ENCODE results near the gene FARSA.
"Not testable (repeated sequence)": the region's sequence is repeated elsewhere in the genome, so short reads cannot be mapped to it uniquely, and the experiment has no call there.

Gene FARSA

DNA sequence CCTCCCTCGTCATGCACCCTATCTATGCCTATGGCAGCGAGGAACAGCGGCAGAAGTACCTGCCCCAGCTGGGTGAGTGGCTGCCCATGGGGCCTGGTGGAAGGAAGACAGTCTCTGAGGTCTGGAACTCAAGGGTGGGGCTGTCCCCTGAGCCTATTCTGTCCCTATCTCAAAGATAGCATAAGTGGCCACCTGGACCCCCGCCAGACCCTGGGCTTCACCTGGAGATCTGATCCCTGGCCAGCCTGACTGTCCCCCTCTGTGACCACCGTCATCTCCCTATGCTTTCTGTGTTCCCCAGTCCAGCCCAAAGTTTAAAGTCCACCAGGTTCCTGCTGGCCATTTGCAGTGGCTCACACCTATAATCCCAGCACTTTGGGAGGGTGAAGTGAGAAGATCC, 39.9 kb downstream of the FARSA start:
- no peak overlapping the region for H3K9ac ChIP-seq
- no peak overlapping the region for H3K27ac ChIP-seq
- TF ChIP-seq, protein P1, sequence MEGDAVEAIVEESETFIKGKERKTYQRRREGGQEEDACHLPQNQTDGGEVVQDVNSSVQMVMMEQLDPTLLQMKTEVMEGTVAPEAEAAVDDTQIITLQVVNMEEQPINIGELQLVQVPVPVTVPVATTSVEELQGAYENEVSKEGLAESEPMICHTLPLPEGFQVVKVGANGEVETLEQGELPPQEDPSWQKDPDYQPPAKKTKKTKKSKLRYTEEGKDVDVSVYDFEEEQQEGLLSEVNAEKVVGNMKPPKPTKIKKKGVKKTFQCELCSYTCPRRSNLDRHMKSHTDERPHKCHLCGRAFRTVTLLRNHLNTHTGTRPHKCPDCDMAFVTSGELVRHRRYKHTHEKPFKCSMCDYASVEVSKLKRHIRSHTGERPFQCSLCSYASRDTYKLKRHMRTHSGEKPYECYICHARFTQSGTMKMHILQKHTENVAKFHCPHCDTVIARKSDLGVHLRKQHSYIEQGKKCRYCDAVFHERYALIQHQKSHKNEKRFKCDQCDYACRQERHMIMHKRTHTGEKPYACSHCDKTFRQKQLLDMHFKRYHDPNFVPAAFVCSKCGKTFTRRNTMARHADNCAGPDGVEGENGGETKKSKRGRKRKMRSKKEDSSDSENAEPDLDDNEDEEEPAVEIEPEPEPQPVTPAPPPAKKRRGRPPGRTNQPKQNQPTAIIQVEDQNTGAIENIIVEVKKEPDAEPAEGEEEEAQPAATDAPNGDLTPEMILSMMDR (conservative IDR thresholded peaks at IDR 0.05; ENCODE audit: low read depth, low read length), result no peak
- no peak overlapping the region for H3K4me3 ChIP-seq (IDR thresholded peaks at IDR 0.05; ENCODE audit: insufficient read depth, low read depth, low read length)
- no peak overlapping the region for H2AFZ ChIP-seq (ENCODE audit: low read depth)
- H3K79me2 ChIP-seq (ENCODE audit: insufficient read depth, low read depth), result peaks cover 7% of the 10 kb centered on the region; the same call in 1 of the 2 replicates
- no peak overlapping the region for H3K4me2 ChIP-seq
- no peaks in the 10 kb centered on the region for H3K27me3 ChIP-seq (ENCODE audit: insufficient read depth, low read depth)
- peaks cover 26% of the 10 kb centered on the region for H3K4me1 ChIP-seq (ENCODE audit: low read depth, poor library complexity, severe bottlenecking)
- H4K20me1 ChIP-seq (ENCODE audit: insufficient read depth), result no peaks in the 10 kb centered on the region
- no peaks in the 10 kb centered on the region for H3K36me3 ChIP-seq (ENCODE audit: insufficient read depth)

DNA sequence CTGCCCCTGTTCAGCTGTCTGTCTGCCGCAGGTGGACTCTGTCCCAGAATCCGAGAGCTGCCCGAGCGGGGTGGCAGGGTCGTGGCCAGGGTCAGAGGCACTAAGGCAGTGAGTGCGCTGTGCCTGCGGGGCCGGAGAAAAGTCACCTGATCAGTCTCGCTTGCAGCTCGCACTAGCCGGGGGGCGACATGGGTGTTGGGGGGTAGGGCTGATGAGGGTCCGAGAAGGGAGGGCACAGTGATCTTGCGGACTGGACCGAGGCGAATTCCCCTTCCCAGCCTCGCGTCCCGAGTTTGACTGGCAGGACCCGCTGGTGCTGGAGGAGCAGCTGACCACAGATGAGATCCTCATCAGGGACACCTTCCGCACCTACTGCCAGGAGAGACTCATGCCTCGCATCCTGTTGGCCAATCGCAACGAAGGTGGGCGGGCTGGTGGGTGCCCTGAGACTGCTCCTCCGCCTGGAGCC, 41.9 kb downstream of the FARSA start:
- Histone ChIP-seq H3K4me2 (peak overlapping the region; percentile 89), H3K79me2 (ENCODE audit: insufficient read depth, low read depth) (peaks cover 7% of the 10 kb centered on the region; the same call in 1 of the 2 replicates), H3K27ac (peak overlapping the region; percentile 42; the same call in 1 of the 2 replicates), H3K4me3 (IDR thresholded peaks at IDR 0.05; ENCODE audit: insufficient read depth, low read depth, low read length) (no peak overlapping the region), H3K27me3 (ENCODE audit: insufficient read depth, low read depth) (no peaks in the 10 kb centered on the region), H3K36me3 (ENCODE audit: insufficient read depth) (no peaks in the 10 kb centered on the region), H4K20me1 (ENCODE audit: insufficient read depth) (no peaks in the 10 kb centered on the region), H3K9ac (peak overlapping the region; percentile 58; the same call in 1 of the 2 replicates), H3K4me1 (ENCODE audit: low read depth, poor library complexity, severe bottlenecking) (peaks cover 18% of the 10 kb centered on the region), H2AFZ (ENCODE audit: low read depth) (peak overlapping the region; percentile 39; the same call in 1 of the 2 replicates)
- TF ChIP-seq, protein P1 (conservative IDR thresholded peaks at IDR 0.05; ENCODE audit: low read depth, low read length), result no peak

DNA sequence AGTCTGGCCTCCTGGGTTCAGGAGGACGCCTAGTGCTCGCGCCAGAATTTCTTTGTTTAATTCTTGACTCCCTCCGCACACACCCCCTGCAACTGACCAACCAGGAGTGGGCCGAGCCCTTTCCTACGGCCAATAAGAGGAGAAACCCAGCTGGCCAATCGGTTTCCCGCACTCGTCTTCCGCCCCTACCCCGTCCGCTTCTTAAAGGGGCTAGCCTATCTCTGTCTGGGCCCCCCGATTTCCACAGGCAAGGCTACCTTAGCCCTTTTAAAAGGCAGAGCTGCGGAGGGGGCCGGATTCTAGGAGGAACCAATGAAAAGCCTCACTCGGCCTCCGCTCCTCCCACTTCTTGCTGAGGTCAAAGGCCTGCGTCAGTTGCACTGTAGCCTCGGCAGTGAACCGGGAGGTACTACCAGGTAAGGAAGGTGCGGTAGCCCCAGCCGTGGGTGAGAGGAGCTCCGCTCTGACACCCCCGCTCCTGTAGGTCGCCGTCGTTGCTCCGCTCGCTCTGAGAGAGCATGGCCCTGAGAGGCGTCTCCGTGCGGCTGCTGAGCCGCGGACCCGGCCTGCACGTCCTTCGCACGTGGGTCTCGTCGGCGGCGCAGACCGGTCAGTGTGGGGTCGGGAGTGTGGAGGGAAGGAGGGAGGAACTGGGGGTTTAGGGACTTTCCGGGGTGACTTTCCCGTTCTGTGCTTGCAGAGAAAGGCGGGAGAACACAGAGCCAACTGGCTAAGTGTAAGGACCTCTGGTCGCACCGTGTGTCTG, 42.5 kb downstream of the FARSA start, which contains the start of gene GCDH:
Gene GCDH, plus strand, starts transcription at position 374 of the 766 bp plus-strand sequence. Its CDS starts 145 bp downstream, at position 519.
- peaks cover 18% of the 10 kb centered on the region for H3K4me1 ChIP-seq (ENCODE audit: low read depth, poor library complexity, severe bottlenecking)
- peaks cover 7% of the 10 kb centered on the region; the same call in 1 of the 2 replicates for H3K79me2 ChIP-seq (ENCODE audit: insufficient read depth, low read depth)
- H4K20me1 ChIP-seq (ENCODE audit: insufficient read depth), result no peaks in the 10 kb centered on the region
- H3K27ac ChIP-seq, result peak within 1 kb of the TSS; percentile 42; the same call in 1 of the 2 replicates
- H3K27me3 ChIP-seq (ENCODE audit: insufficient read depth, low read depth), result no peaks in the 10 kb centered on the region
- H3K4me3 ChIP-seq (IDR thresholded peaks at IDR 0.05; ENCODE audit: insufficient read depth, low read depth, low read length), result no peak within 1 kb of the TSS
- H3K4me2 ChIP-seq, result peak within 1 kb of the TSS; percentile 89
- peak within 1 kb of the TSS; percentile 39; the same call in 1 of the 2 replicates for H2AFZ ChIP-seq (ENCODE audit: low read depth)
- no peaks in the 10 kb centered on the region for H3K36me3 ChIP-seq (ENCODE audit: insufficient read depth)
- TF ChIP-seq, protein P1 (conservative IDR thresholded peaks at IDR 0.05; ENCODE audit: low read depth, low read length), result no peak
- peak within 1 kb of the TSS; percentile 58; the same call in 1 of the 2 replicates for H3K9ac ChIP-seq

DNA sequence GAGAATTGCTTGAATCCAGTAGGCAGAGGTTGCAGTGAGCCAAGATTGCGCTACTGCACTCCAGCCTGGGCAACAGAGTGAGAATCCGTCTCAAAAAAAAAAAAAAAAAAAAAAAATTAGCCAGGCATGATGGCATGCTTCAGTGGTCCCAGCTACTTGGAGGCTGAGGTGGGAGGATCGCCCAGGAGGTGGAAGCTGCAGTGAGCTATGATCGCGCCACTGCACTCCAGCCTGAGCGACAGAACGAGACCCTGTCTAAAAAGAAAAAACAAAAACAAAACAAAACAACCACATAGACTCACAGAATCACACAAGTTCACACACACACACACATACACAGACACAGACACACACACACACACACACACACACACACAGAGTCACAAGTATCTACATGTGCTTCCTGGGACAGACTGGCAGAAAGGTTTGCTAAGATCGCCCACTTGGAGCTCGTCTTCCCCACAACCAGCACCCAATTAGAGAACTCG, 43.2 kb downstream of the FARSA start:
- not testable (repeated sequence) for H3K27me3 ChIP-seq (ENCODE audit: insufficient read depth, low read depth); H3K79me2 ChIP-seq (ENCODE audit: insufficient read depth, low read depth); H3K9ac ChIP-seq; H3K36me3 ChIP-seq (ENCODE audit: insufficient read depth); H3K27ac ChIP-seq; H3K4me3 ChIP-seq (IDR thresholded peaks at IDR 0.05; ENCODE audit: insufficient read depth, low read depth, low read length); H4K20me1 ChIP-seq (ENCODE audit: insufficient read depth)
- peak overlapping the region; percentile 27; the same call in 1 of the 2 replicates for H3K4me2 ChIP-seq
- H2AFZ ChIP-seq (ENCODE audit: low read depth), result peak overlapping the region; percentile 39; the same call in 1 of the 2 replicates
- H3K4me1 ChIP-seq (ENCODE audit: low read depth, poor library complexity, severe bottlenecking), result peaks cover 18% of the 10 kb centered on the region
